ENCODE results near the gene OR1F1.

Gene OR1F1

GRCh38 chr16:3142327-3142726, 45.7 kb upstream of the OR1F1 start:
- DNase-seq (ENCODE audit: low read depth): no peak
- no peak for TF ChIP-seq CTCF (IDR thresholded peaks at IDR 0.05; ENCODE audit: low read depth, low read length, missing control alignments)
- in situ Hi-C loops (cut with HindIII; ENCODE audit: low sequenced_read_pairs): no loop called here
- H3K4me3 ChIP-seq (ENCODE audit: low read depth, low read length): no peak overlapping the region

GRCh38 chr16:3142770-3143169, 45.2 kb upstream of the OR1F1 start:
- in situ Hi-C loops (cut with HindIII; ENCODE audit: low sequenced_read_pairs): no loop called here
- no peak for TF ChIP-seq CTCF (IDR thresholded peaks at IDR 0.05; ENCODE audit: low read depth, low read length, missing control alignments)
- H3K4me3 ChIP-seq (ENCODE audit: low read depth, low read length): no peak overlapping the region

GRCh38 chr16:3143189-3143588, 44.8 kb upstream of the OR1F1 start:
- no peak for TF ChIP-seq CTCF (IDR thresholded peaks at IDR 0.05; ENCODE audit: low read depth, low read length, missing control alignments)
- no peak overlapping the region for H3K4me3 ChIP-seq (ENCODE audit: low read depth, low read length)
- DNase-seq (ENCODE audit: low read depth): no peak
- in situ Hi-C loops (cut with HindIII; ENCODE audit: low sequenced_read_pairs): no loop called here

More at GRCh38 chr16:3142770-3143169, 45.2 kb upstream of the OR1F1 start:
- no peak for DNase-seq (ENCODE audit: low read depth)

GRCh38 chr16:3143598-3144320, 44.2 kb upstream of the OR1F1 start:
- no peak overlapping the region for H3K4me3 ChIP-seq (ENCODE audit: low read depth, low read length)
- TF ChIP-seq CTCF (IDR thresholded peaks at IDR 0.05; ENCODE audit: low read depth, low read length, missing control alignments): no peak
- no peak for DNase-seq (ENCODE audit: low read depth)
- in situ Hi-C loops (cut with HindIII; ENCODE audit: low sequenced_read_pairs): no loop called here

GRCh38 chr16:3144321-3144983, 43.6 kb upstream of the OR1F1 start:
- DNase-seq (ENCODE audit: low read depth): no peak
- H3K4me3 ChIP-seq (ENCODE audit: low read depth, low read length): no peak overlapping the region
- TF ChIP-seq CTCF (IDR thresholded peaks at IDR 0.05; ENCODE audit: low read depth, low read length, missing control alignments): no peak
- in situ Hi-C loops (cut with HindIII; ENCODE audit: low sequenced_read_pairs): no loop called here

- in situ Hi-C loops (cut with HindIII; ENCODE audit: low sequenced_read_pairs): no loop called here
- TF ChIP-seq CTCF (IDR thresholded peaks at IDR 0.05; ENCODE audit: low read depth, low read length, missing control alignments): no peak
- H3K4me3 ChIP-seq (ENCODE audit: low read depth, low read length): no peak overlapping the region
- DNase-seq (ENCODE audit: low read depth): no peak
Observed at GRCh38 chr16:3145151-3145550, 42.9 kb upstream of the OR1F1 start.

Measured in astrocyte of the cerebellum (primary cell).